Liver (tissue), 9 donors: ENCODE measurements around the gene ZYX. TPM values are rescaled to one million over a fixed set of nuclear protein-coding genes. Genes with fewer than 3 reads are reported as not detected.
"Not testable (repeated sequence)": the region's sequence is repeated elsewhere in the genome, so short reads cannot be mapped to it uniquely, and the experiment has no call there.

Experiments used
- DNase-seq: peaks from one replicate; pipeline ENCODE4 v3.0.0-alpha.2; 2017; ENCODE audit warnings: low spot score
- H3K27ac ChIP-seq, 2 donors: one replicate each; pipeline ENCODE4 v1.7.0; 2013; ENCODE audit warnings: inconsistent platforms in 2 of 2, low read length in 2 of 2, control low read depth in 1 of 2, low read depth in 1 of 2, mild to moderate bottlenecking in 1 of 2
- H3K27me3 ChIP-seq, 4 donors: one replicate each; pipeline versions ENCODE4 v1.6.1 to v1.7.0; 2013; ENCODE audit warnings: low read length in 3 of 4, inconsistent platforms in 1 of 4, mild to moderate bottlenecking in 1 of 4, moderate library complexity in 1 of 4; ENCODE audit not compliant: control insufficient read depth in 4 of 4, insufficient read depth in 4 of 4
- H3K36me3 ChIP-seq, 4 donors: one replicate each; pipeline versions ENCODE4 v1.6.1 to v1.7.0; 2013; ENCODE audit warnings: low read length in 3 of 4, mild to moderate bottlenecking in 3 of 4, low read depth in 1 of 4, moderate library complexity in 1 of 4; ENCODE audit not compliant: control insufficient read depth in 4 of 4, insufficient read depth in 3 of 4
- H3K4me1 ChIP-seq, 4 donors: one replicate each; pipeline versions ENCODE4 v1.6.1 to v1.7.0; 2013; ENCODE audit warnings: low read length in 3 of 4, mild to moderate bottlenecking in 3 of 4, moderate library complexity in 1 of 4; ENCODE audit not compliant: control insufficient read depth in 4 of 4, insufficient read depth in 4 of 4
- H3K4me3 ChIP-seq, 3 donors: one replicate each; pipeline versions ENCODE4 v1.6.1 to v1.7.0; 2013; ENCODE audit warnings: low read length in 3 of 3, control low read depth in 1 of 3, low read depth in 1 of 3, mild to moderate bottlenecking in 1 of 3
- H3K9ac ChIP-seq, 2 donors: one replicate each; pipeline ENCODE4 v1.7.0; 2013; ENCODE audit warnings: low read length in 2 of 2, mild to moderate bottlenecking in 2 of 2, moderate library complexity in 2 of 2, control low read depth in 1 of 2, low read depth in 1 of 2
- H3K9me3 ChIP-seq, 4 donors: one replicate each; pipeline versions ENCODE4 v1.6.1 to v1.7.0; 2013; ENCODE audit warnings: low read length in 3 of 4; ENCODE audit not compliant: control insufficient read depth in 4 of 4
- ATF3 ChIP-seq: IDR thresholded peaks from 2 replicates; pipeline ENCODE4 v1.6.1; 2016; ENCODE audit warnings: antibody characterized with exemption
- EGR1 ChIP-seq, 2 donors: IDR thresholded peaks; 2 replicates each; pipeline ENCODE4 v1.6.1; 2016 to 2018; ENCODE audit warnings: antibody characterized with exemption in 2 of 2, low read depth in 2 of 2
- FOXA1 ChIP-seq: IDR thresholded peaks from 2 replicates; pipeline ENCODE4 v1.6.1; 2016; ENCODE audit warnings: antibody characterized with exemption
- GABPA ChIP-seq, 2 donors: IDR thresholded peaks in 1 of 2; conservative IDR thresholded peaks in 1 of 2; 2 replicates each; pipeline ENCODE4 v1.6.1; 2016; ENCODE audit warnings: antibody characterized with exemption in 2 of 2, mild to moderate bottlenecking in 1 of 2, moderate library complexity in 1 of 2
- HNF4A ChIP-seq, 2 donors: conservative IDR thresholded peaks; 2 replicates each; pipeline ENCODE4 v1.6.1; 2016; ENCODE audit warnings: antibody characterized with exemption in 2 of 2, mild to moderate bottlenecking in 2 of 2
- HNF4G ChIP-seq: IDR thresholded peaks from 2 replicates; pipeline ENCODE4 v1.6.1; 2016; ENCODE audit warnings: antibody characterized with exemption
- JUND ChIP-seq, 2 donors: IDR thresholded peaks; 2 replicates each; pipeline ENCODE4 v1.6.1; 2016; ENCODE audit warnings: antibody characterized with exemption in 2 of 2
- NR2F2 ChIP-seq: IDR thresholded peaks from 2 replicates; pipeline ENCODE4 v1.6.1; 2016; ENCODE audit warnings: antibody characterized with exemption
- REST ChIP-seq: IDR thresholded peaks from 2 replicates; pipeline ENCODE4 v1.6.1; 2016; ENCODE audit warnings: antibody characterized with exemption, mild to moderate bottlenecking
- RXRA ChIP-seq, 2 donors: IDR thresholded peaks; 2 replicates each; pipeline ENCODE4 v1.6.1; 2017 to 2018; ENCODE audit warnings: antibody characterized with exemption in 2 of 2, mild to moderate bottlenecking in 1 of 2
- SP1 ChIP-seq: IDR thresholded peaks from 2 replicates; pipeline ENCODE4 v1.6.1; 2018; ENCODE audit warnings: antibody characterized with exemption, mild to moderate bottlenecking
- TAF1 ChIP-seq: conservative IDR thresholded peaks from 2 replicates; pipeline ENCODE4 v1.6.1; 2016; ENCODE audit warnings: antibody characterized with exemption, mild to moderate bottlenecking
- WGBS: extraction: QIAGEN DNeasy Blood & Tissue Kit; methylation state at CpG from one replicate; pipeline ENCODE4 v1.1.7; 2013; 5-methylcytosine and 5-hydroxymethylcytosine counted together
- polyA plus RNA-seq, 2 donors: library from polyadenylated mRNA; stranded (reverse) in 1 of 2; unstranded in 1 of 2; fragments of 200-250 nt in 1 of 2; fragments of >200 nt in 1 of 2; fragmentation: Nextera tagmentation in 1 of 2; extraction: Ambion mirVana in 1 of 2; gene quantifications; one replicate each; pipeline versions ENCODE4 v1.2.1 to v1.2.3, GENCODE V29; 2013 to 2015
- total RNA-seq, 2 donors: library from RNA; depleted of rRNA; stranded (reverse); fragments of >200 nt; gene quantifications; one replicate each; pipeline ENCODE4 v1.2.3, GENCODE V29; 2014
- TF ChIP-seq, protein P1 (sequence below): fragments of 150-350 bp; IDR thresholded peaks from 2 replicates; pipeline ENCODE4 v1.5.1; 2017; ENCODE audit warnings: improper control_type of control experiment, low read depth, low read length; ENCODE audit not compliant: missing input control
- TF ChIP-seq, protein P2 (sequence below): IDR thresholded peaks from 2 replicates; pipeline ENCODE4 v1.6.1; 2016; ENCODE audit warnings: antibody characterized with exemption
- TF ChIP-seq, protein P3 (sequence below): IDR thresholded peaks from 2 replicates; pipeline ENCODE4 v1.6.1; 2016; ENCODE audit warnings: antibody characterized with exemption
- donor health status: healthy.
- donor health status: healthy.
- donor health status: healthy.
- donor health status: healthy.
- donor health status: healthy.

ZYX gene
- total and polyA plus RNA-seq, 4 donors: 15.4 to 49.7 (median 16.5) TPM

DNA sequence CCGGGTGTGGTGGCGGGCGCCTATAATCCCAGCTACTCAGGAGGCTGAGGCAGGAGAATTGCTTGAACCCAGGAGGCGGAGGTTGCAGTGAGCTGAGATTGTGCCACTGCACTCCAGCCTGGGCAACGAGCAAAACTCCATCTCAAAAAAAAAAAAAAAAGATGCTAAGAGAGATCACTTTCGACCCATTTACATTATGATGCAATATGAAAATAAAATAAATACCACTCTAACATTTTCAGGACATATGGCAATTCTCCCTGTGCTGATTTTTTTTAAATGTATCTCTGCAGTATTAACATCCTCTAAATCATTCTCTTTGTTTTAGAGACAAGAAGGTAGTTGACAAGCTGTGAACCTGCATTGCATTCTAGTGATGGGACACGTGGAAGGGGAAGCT is 34.1 kb downstream of the ZYX start:
- not testable (repeated sequence) for H3K36me3 ChIP-seq, DNase-seq, H3K4me1 ChIP-seq, H3K9ac ChIP-seq, H3K27ac ChIP-seq, H3K4me3 ChIP-seq, H3K27me3 ChIP-seq, H3K9me3 ChIP-seq
- WGBS: 82% methylated on average over 7 of the region's 7 CpGs

DNA sequence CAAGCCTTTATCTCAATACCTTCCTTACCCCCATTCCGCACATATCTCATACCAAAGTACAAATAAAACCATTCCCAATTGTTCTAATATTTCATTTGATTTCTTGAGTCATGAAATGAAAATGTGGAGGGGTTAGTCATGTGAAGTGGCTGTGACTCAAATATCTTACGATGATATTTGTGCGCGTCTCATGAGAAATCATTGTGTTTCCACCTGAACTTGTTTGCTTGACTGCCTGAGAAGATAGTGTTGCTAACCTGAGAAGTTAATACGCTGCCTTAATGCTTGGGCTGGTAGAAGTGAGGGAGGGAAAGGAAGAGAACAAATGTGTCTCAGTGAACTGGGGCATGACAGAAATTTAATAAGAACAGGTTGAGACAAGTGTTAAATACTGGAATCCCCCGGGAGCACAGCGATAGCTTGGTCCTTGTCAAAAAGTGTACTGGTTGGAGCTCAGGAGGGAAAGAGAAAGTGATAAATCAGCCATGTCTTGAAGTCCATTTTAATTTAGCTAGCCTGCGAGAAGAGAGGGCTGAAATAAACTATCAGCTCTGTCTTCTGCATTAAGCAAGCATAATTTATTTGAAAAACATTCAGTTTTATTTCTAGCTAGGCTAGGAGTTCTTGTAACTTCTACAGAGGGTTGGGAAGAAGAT is 34.7 kb downstream of the ZYX start:
- no peak overlapping the region for H3K27ac ChIP-seq
- no peaks in the 10 kb centered on the region for H3K36me3 ChIP-seq
- no peaks in the 10 kb centered on the region for H3K9me3 ChIP-seq
- 84% methylated on average over 8 of the region's 8 CpGs for WGBS
- H3K4me3 ChIP-seq: no peak overlapping the region
- no peak overlapping the region for H3K9ac ChIP-seq
- H3K27me3 ChIP-seq: no peaks in the 10 kb centered on the region
- DNase-seq: no peak
- no peak for TF ChIP-seq HNF4A (conservative IDR thresholded peaks at IDR 0.05)
- TF ChIP-seq SP1: no peak
- TF ChIP-seq GABPA (IDR thresholded peaks at IDR 0.05 in 1 of 2, conservative IDR thresholded peaks at IDR 0.05 in 1 of 2): no peak
- TF ChIP-seq, protein P1, sequence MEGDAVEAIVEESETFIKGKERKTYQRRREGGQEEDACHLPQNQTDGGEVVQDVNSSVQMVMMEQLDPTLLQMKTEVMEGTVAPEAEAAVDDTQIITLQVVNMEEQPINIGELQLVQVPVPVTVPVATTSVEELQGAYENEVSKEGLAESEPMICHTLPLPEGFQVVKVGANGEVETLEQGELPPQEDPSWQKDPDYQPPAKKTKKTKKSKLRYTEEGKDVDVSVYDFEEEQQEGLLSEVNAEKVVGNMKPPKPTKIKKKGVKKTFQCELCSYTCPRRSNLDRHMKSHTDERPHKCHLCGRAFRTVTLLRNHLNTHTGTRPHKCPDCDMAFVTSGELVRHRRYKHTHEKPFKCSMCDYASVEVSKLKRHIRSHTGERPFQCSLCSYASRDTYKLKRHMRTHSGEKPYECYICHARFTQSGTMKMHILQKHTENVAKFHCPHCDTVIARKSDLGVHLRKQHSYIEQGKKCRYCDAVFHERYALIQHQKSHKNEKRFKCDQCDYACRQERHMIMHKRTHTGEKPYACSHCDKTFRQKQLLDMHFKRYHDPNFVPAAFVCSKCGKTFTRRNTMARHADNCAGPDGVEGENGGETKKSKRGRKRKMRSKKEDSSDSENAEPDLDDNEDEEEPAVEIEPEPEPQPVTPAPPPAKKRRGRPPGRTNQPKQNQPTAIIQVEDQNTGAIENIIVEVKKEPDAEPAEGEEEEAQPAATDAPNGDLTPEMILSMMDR: no peak
- TF ChIP-seq HNF4G: no peak
- TF ChIP-seq, protein P2, sequence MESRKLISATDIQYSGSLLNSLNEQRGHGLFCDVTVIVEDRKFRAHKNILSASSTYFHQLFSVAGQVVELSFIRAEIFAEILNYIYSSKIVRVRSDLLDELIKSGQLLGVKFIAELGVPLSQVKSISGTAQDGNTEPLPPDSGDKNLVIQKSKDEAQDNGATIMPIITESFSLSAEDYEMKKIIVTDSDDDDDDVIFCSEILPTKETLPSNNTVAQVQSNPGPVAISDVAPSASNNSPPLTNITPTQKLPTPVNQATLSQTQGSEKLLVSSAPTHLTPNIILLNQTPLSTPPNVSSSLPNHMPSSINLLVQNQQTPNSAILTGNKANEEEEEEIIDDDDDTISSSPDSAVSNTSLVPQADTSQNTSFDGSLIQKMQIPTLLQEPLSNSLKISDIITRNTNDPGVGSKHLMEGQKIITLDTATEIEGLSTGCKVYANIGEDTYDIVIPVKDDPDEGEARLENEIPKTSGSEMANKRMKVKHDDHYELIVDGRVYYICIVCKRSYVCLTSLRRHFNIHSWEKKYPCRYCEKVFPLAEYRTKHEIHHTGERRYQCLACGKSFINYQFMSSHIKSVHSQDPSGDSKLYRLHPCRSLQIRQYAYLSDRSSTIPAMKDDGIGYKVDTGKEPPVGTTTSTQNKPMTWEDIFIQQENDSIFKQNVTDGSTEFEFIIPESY: no peak
- no peak for TF ChIP-seq JUND (IDR thresholded peaks at IDR 0.05)
- TF ChIP-seq, protein P3, sequence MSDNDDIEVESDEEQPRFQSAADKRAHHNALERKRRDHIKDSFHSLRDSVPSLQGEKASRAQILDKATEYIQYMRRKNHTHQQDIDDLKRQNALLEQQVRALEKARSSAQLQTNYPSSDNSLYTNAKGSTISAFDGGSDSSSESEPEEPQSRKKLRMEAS: no peak
- TF ChIP-seq TAF1: no peak
- TF ChIP-seq RXRA (IDR thresholded peaks at IDR 0.05): no peak
- TF ChIP-seq NR2F2: no peak
- TF ChIP-seq FOXA1: no peak
- TF ChIP-seq REST: no peak
- TF ChIP-seq EGR1 (IDR thresholded peaks at IDR 0.05; ENCODE audit: low read depth in 2 of 2): no peak
- TF ChIP-seq ATF3: no peak
- peaks cover 0 to 10% (median 4%) of the 10 kb centered on the region in 4 donors for H3K4me1 ChIP-seq
